GM18499 (cell line): Measurements from ENCODE around the gene FOXR1.
A peak's percentile ranks its signal among the peaks of the same experiment; 100 is the strongest.

Source experiments
- ATAC-seq: cut with Tn5 transposase; IDR thresholded peaks from one replicate; pipeline ENCODE4 v1.9.1; 2021; ENCODE audit warnings: moderate number of reproducible peaks; ENCODE audit not compliant: insufficient read depth, unreplicated experiment

The FOXR1 gene

DNA sequence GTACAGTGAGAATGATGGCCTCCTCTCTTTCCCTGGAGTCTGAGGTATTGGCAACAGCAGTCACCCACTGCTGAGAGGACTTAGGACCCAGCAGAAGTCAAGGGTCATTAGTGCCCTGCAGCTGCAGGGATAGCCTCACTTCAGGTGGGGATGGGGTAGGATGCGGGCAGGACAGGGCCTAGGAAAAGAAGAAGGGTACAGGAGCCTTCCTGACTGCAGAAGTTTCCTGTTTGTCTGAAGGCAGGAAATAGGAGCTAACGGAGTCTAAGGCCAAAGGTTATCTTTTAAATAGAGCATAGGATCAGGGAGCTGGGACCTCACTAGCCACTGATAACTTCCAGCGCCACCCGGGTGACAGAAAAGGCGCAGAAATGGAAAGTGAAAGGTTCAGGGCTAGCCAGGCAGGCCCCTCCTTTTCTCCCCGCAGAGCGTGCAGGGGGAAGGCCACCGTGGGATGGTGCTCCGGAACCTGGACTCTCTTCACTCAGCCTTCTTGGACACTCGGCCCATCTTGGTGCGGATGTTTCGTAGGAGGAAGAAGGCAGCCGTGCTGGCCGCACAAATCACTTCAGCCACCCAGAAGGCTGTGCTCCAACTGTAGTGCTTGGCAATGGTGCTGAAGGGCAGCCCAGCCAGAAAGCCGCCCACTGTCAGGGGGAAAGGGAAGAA, 53.0 kb downstream of the FOXR1 start:
- ATAC-seq, result no peak

DNA sequence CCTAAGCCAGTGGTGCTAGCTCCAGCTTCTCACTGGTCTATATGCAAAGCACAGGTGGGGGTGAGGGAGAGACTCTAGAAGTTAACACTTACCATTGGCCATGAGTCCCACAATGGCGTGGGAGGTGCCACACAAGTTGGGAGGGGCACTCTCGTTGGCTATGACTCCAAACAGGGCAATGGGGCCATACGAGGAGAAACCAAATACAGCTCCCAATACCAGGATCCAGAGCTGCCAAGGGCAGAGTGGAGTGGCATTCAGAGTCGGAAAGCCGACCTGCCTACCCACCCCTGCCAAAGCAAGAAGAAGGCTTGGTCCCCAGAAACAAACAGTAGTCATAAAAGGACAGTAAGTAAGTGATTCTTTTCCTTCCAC, 53.5 kb downstream of the FOXR1 start:
- no peak for ATAC-seq

DNA sequence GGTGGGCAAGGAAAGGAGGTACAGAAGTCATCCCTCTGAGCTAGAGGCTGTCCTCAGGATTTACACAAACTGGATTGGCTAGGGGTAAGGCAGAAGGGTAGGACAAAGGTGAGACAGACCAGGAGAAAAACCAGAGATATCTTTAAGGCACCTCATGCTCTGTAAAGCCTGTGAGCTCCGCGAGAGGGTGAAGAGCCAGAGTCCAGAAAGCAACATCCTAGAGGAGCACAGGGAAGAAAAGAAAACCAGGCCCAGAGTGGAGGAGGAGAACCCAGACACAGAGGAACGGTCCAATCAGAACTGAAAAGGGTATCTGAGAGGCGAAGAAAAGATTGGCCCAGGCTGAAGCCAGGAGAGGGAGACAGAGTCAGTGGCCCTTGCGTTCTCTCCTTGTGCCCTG, 54.0 kb downstream of the FOXR1 start:
- no peak for ATAC-seq

DNA sequence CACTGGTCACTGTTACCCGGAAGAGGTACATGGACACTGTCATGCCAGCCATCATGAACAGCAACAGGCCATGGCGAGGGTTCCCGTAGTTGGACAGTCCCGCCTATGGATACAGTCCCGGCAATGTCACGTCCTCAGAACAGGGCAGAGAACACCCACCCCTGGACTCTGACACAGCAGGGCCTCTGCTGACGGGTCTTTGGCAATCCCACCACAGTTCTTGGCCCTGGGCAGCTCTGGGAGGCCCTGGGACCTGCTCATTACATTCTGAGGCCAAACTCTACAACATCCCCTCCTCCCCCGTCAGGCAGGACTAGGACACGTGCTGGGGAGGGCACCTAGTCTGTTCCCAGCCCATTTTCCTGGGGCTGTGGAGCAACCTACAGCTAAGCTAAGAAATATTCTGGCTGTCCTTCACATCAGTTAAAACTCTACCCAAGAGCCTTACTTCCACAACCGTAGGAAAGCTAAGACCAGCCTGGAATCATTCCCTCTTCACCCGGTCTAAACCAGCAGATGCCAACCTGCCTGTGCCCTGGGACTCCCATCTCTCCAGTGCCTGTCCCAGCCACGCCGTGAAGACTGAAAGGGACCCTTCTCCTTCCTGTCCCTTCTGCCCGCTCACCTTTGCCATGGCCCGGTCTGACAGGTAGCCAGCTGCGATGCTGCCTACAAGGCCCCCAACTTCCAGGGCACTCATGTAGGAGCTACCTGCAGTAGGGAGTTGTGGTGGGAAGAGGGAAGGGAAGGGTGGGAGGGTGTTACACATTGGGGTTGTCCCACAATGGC, 54.6 kb downstream of the FOXR1 start:
- no peak for ATAC-seq

DNA sequence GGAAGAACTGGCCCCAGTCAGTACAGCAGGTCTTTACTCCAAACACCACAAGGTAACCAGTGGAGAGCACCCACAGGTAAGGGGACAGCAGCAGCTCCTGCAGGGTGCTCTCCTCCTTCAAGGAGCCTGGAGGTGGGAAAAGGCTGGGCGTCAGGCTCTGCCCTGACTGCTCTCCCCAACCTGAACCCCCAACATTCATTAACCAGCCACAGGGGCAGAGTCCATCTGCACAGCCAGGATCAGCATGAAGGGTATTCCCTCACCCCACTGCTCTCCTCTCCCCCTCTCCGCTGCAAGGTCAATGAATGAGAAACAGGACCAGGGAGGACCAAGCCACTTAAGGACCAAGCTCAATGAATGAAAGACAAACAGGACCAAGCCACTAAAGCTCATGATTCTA, 55.4 kb downstream of the FOXR1 start:
- ATAC-seq, result no peak

DNA sequence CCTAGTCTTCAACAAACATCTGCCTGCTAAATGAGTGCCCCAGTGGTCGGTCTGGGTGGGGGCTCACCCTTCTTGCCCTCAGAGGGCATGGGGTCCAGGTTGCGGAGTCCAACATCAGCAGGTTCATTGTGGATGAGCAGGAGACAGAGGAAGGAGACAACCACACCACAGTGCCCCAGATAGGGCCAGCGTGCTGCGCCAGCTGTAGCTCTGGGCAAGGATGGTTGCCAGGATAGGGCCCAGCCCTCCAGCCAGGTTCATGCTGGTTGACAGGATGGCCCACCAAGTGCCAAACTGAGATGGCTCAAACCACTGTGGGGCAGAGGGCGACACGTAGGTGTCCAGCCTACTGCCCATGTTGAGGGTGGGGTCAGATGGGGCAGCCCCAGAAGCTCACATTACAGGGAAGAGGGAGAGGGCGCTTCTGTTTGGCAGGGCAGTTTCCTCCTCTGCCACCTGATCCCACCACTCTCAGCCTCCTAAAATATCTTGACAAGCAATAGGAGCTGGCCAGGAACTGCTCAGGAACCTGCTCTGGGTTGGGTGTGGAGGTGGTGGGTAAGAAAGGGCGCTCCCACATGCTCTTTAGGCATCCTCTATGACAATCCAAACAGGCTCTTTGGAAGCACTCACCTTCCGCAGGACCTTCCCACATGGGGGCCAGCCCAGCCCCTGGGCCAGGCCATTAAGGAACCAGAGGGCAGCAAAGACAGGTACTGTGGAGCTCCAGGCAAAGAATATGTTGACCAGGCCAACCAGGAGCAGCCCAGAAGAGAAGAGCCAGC, 56.2 kb downstream of the FOXR1 start:
- no peak for ATAC-seq

DNA sequence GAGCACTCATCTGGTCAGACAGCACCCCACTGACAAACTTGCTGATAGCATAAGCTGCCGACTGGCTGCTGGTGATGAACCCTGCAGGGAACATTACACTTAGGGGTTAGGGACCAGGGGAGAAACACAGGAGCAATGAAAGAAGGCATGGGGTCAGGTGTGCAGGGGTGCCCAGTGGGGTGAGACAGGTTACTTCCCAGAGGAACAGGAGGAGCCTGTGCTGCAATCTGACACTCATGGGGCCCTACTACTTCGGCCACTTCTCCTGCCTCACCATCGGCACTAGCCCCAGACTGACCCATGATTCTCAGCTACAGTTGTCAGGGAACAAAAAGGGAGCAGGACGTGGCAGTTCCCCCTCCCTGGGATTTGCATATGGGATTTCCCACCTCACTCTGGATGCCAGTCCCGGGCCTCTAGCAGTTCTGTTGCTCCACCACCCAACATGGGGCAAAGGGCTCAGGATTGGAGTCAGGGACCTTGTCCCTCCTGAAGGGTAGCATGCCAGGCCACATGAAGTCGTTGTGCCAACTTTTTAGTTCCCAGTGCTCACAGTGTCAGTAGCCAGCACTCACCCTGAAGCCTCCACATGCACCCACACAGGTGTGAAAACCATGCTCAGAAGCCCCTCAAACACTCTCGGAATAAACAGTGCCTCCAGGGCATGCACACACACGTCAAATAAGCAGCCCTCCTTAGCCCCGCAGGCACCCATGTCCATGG, 56.9 kb downstream of the FOXR1 start:
- ATAC-seq, result no peak

DNA sequence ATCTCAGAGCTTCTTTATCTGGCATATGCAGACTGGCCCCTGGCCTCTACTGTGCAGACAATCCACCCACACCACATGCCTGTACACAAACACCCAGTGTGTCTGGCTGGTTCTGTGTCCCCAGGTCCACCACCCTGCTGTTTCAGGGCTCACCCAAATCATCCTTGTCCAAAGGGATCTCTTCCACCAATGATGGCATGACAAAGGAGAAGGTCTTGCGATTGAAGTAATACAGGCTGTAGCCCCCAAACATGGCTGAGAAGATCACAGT, 57.4 kb downstream of the FOXR1 start:
- ATAC-seq, result no peak

DNA sequence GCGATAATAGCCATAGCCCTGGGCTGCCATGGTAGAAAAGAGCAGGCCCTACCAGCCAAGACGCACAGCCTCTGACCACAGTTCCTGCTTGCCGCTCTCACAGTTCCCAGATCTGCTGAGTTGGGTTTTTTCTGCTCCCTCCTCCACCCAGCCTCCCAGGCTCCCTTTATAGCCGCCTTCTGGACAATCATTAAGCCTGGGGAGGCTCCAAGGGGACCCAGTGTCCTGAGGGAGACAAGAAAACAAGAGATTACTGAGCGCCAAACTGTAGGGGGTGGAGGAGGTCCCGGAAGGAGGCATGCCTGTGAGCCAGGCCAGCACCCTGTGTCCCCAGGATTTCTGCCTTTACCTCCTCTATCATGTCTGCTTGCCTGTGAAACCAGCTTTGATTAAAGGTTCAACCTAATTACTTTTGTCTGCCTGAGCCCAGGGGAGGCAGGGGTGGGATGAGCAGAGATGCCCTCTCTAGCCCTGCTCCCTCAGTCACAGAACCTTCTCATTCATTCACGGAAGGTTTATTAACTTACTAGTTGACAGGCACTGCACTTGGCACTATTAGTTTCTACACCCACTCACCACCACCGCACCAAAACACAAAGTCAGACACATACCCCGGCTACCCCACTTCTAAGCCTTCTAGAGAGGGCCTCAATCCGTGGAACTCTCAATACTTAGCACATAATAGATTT, 57.9 kb downstream of the FOXR1 start:
- no peak for ATAC-seq

DNA sequence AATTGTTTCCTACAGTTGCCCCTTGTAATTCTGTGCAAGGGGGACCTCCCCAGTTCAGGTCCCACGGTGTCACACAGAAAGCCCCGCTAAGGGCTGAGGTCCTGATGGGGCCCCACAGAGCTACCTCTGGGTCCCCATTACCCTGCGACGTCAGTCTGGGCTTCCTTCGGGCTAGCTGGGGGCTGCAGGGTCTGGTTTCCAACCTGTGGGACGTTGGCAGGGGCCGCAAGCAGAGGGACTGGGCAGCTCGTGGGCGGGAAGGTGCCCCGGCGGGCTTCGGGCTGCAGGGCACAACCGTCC, 58.4 kb downstream of the FOXR1 start:
- ATAC-seq, result no peak

DNA sequence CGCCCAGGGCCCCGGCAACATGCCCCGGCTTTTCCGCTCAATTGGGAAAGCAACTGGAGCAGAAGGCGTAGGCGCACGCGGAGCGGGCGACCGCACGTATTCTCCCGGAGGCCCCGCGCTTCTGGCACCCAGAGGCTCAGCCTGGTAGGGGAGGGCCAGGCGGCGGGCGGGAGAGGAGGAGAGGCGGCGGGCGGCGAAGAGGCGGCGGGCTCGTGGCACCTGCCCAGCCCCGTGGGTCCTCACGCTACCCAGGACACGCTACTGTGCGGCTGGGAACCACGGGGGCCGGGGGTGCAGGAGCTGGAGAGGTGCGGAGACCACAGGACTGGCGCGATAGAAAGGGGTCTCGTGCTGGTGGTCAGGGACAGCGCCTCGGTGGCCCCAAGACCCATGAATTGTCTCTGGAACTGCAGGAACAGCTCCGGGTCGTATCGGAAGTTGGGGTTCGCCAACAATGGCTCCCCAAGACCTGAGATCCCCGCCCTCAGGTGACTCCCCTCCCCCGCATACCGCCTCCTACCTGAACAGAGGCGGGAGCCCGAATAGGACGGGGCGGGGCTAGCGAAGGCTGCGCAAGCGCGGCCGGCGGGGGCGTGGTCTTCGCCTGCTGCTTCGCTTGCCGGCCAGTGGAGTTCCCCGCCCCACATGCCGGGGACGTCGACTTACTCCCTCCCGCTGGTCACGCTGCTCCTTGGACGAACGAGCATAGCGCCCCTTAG, 58.9 kb downstream of the FOXR1 start, which contains the start of gene SLC37A4:
Gene SLC37A4, minus strand, starts transcription at position 549 of the 719 bp plus-strand sequence.
- ATAC-seq, result peak; percentile 64
